Neutrophil (primary cell): ENCODE data around the gene UQCRFS1.

Source experiments
- H3K27ac ChIP-seq: fragments of 200-600 bp; sonication (generic); 2 replicates; pipeline ENCODE4 v1.5.1; 2016; ENCODE audit warnings: mild to moderate bottlenecking, moderate library complexity
- H3K27me3 ChIP-seq: fragments of 200-600 bp; sonication (generic); 2 replicates; pipeline ENCODE4 v1.6.0; 2016; ENCODE audit warnings: mild to moderate bottlenecking
- H3K36me3 ChIP-seq: fragments of 200-600 bp; sonication (generic); 2 replicates; pipeline ENCODE4 v1.5.1; 2017
- H3K4me1 ChIP-seq, 2 experiments: fragments of 200-600 bp in 1 of 2; sonication (generic) in 1 of 2; 1 replicate in 1 of 2; 2 replicates in 1 of 2; pipeline versions ENCODE4 v1.5.1 to v1.6.1; 2013 to 2016; ENCODE audit warnings: low read depth in 1 of 2, low read length in 1 of 2, mild to moderate bottlenecking in 1 of 2, moderate library complexity in 1 of 2; ENCODE audit not compliant: control insufficient read depth in 1 of 2, insufficient read depth in 1 of 2
- H3K4me3 ChIP-seq, 2 experiments: fragments of 200-600 bp in 1 of 2; sonication (generic) in 1 of 2; 1 replicate in 1 of 2; 2 replicates in 1 of 2; pipeline ENCODE4 v1.5.1; 2013 to 2016; ENCODE audit warnings: low read depth in 1 of 2, low read length in 1 of 2, mild to moderate bottlenecking in 1 of 2, moderate library complexity in 1 of 2
- H3K9me3 ChIP-seq: fragments of 200-600 bp; sonication (generic); 2 replicates; pipeline ENCODE4 v1.5.1; 2016
- TF ChIP-seq, protein P1 (sequence below): fragments of 200-600 bp; sonication (generic); IDR thresholded peaks from 2 replicates; pipeline ENCODE4 v1.5.1; 2016; ENCODE audit warnings: antibody characterized with exemption

The UQCRFS1 gene

GRCh38 chr19:29247471-29247870, 34.5 kb upstream of the UQCRFS1 start:
- no peak overlapping the region for H3K27ac ChIP-seq
- TF ChIP-seq, protein P1, sequence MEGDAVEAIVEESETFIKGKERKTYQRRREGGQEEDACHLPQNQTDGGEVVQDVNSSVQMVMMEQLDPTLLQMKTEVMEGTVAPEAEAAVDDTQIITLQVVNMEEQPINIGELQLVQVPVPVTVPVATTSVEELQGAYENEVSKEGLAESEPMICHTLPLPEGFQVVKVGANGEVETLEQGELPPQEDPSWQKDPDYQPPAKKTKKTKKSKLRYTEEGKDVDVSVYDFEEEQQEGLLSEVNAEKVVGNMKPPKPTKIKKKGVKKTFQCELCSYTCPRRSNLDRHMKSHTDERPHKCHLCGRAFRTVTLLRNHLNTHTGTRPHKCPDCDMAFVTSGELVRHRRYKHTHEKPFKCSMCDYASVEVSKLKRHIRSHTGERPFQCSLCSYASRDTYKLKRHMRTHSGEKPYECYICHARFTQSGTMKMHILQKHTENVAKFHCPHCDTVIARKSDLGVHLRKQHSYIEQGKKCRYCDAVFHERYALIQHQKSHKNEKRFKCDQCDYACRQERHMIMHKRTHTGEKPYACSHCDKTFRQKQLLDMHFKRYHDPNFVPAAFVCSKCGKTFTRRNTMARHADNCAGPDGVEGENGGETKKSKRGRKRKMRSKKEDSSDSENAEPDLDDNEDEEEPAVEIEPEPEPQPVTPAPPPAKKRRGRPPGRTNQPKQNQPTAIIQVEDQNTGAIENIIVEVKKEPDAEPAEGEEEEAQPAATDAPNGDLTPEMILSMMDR, result no peak
- no peak overlapping the region for H3K4me3 ChIP-seq
- H3K4me1 ChIP-seq, result no peaks in the 10 kb centered on the region
- no peaks in the 10 kb centered on the region for H3K36me3 ChIP-seq
- peaks cover 9% of the 10 kb centered on the region for H3K27me3 ChIP-seq
- no peaks in the 10 kb centered on the region for H3K9me3 ChIP-seq

- no peak overlapping the region for H3K4me3 ChIP-seq
- no peaks in the 10 kb centered on the region for H3K36me3 ChIP-seq
- no peaks in the 10 kb centered on the region for H3K9me3 ChIP-seq
- peaks cover 9% of the 10 kb centered on the region for H3K27me3 ChIP-seq
- TF ChIP-seq, protein P1, result no peak
- H3K4me1 ChIP-seq, result no peaks in the 10 kb centered on the region
- no peak overlapping the region for H3K27ac ChIP-seq
Observed at GRCh38 chr19:29247051-29247450, 34.1 kb upstream of the UQCRFS1 start.

DNA sequence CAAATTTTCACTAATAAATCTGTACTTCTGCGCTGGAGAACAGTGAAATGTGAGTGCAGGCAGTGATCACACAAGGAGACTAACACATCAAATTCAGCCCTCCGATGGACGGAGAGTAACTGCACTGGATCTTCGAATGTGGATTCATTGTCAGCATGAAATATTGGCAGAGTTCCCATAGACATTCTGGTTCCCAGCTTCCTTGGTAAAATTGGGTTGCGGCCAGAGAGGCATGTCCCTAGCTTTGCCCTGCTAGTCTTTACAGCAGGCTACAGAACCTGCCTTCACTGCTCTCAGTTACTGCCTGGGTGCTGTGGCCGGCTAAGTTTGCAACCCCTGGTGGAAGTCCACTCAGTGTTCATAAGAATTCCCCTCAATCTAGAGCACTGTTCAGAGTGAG, 32.3 kb upstream of the UQCRFS1 start:
- no peaks in the 10 kb centered on the region for H3K9me3 ChIP-seq
- no peak overlapping the region for H3K4me3 ChIP-seq
- H3K4me1 ChIP-seq, result no peaks in the 10 kb centered on the region
- peaks cover 9% of the 10 kb centered on the region for H3K27me3 ChIP-seq
- H3K27ac ChIP-seq, result no peak overlapping the region
- TF ChIP-seq, protein P1, result no peak
- no peaks in the 10 kb centered on the region for H3K36me3 ChIP-seq

GRCh38 chr19:29241324-29241723, 28.4 kb upstream of the UQCRFS1 start:
- H3K36me3 ChIP-seq, result no peaks in the 10 kb centered on the region

DNA sequence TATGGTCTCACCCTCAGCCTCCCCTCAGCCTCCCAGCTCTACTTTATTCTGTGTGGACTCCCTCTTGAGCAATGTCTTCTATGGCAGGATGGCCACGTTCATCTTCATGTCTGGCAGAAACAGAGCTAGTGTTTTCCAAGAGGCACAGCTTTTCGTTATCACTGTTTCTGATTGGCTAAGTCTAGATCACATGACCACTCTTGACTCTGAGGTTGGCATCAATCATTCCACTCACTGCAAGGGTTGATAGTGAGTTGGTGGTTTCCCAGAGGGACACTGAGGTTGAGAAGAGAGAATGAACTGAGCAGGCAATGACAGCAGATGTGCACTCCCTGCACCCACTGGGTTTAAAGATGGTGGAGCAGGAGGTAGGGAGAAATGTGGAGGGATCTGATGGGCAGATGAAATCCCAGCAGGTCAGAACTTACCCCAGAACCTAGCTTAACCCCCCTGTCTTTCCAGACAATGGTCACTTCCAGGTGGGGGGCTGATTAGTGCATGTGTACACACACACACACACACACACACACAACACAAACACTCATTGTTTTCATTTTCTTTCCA, 26.3 kb upstream of the UQCRFS1 start:
- no peak overlapping the region for H3K27ac ChIP-seq
- H3K4me3 ChIP-seq, result no peak overlapping the region
- peaks cover 5% of the 10 kb centered on the region for H3K27me3 ChIP-seq
- no peaks in the 10 kb centered on the region for H3K9me3 ChIP-seq
- no peaks in the 10 kb centered on the region for H3K4me1 ChIP-seq
- TF ChIP-seq, protein P1, result no peak
- H3K36me3 ChIP-seq, result no peaks in the 10 kb centered on the region

More at GRCh38 chr19:29241324-29241723, 28.4 kb upstream of the UQCRFS1 start:
- no peak overlapping the region for H3K27ac ChIP-seq
- H3K9me3 ChIP-seq, result no peaks in the 10 kb centered on the region
- H3K4me3 ChIP-seq, result no peak overlapping the region
- H3K27me3 ChIP-seq, result peaks cover 5% of the 10 kb centered on the region
- TF ChIP-seq, protein P1, result no peak
- no peaks in the 10 kb centered on the region for H3K4me1 ChIP-seq
